CD4-positive, alpha-beta T cell treated with Interleukin-4 for 1 hour (primary cell): ENCODE data around the gene SYNC.
"Not testable (repeated sequence)": the region's sequence is repeated elsewhere in the genome, so short reads cannot be mapped to it uniquely, and the experiment has no call there.

ENCODE experiments used
- DNase-seq, 2 donors: peaks; one replicate each; pipeline ENCODE4 v3.0.0-alpha.2; 2020 to 2022

SYNC gene

DNA sequence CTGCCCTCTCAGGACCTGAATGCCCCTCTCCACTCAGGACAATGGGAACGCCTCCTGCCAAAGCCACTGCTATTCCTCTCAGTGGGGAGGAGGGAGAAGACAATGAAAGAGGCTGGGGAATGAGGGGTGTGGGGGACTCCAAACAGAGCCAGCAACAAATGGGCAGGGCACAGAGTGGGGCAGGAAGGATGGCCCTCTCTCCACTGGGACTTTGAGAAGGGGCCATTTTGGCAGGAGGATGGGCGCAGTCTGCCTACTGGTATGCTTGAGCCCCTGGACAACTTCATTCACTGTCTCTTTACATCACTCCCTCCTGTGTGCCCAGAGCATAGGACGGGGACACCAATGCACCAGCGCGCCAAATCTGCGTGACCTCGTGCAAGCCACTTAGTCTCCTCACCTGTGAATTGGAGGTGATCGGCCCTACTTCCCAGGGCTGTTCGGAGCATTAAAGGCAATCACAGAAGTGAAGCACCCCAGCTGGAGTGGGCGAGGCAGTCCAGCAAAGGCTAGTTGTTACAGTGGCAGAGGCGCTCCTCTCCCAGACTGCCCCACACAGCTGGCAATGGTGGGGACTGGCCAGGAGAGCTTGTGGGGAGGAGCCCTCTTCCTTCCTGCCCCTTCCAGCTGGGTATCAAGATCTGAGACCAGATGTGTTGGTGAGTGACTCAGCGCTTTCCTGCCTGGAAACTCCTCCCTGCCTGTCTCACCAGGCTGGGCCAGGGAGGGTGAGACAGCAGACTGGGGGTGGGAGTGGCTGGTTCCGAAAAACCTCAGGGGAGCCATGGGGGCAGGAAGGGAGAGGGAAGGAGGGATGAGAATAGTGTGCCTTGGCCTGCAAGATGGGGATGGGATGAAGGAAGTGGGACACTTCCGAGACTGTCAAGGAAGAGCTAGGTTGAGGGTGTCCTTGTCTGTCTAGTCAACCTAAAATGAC lies 22.4 kb upstream of the SYNC start:
- DNase-seq = peak in 1 of 2 donors; percentile 35

DNA sequence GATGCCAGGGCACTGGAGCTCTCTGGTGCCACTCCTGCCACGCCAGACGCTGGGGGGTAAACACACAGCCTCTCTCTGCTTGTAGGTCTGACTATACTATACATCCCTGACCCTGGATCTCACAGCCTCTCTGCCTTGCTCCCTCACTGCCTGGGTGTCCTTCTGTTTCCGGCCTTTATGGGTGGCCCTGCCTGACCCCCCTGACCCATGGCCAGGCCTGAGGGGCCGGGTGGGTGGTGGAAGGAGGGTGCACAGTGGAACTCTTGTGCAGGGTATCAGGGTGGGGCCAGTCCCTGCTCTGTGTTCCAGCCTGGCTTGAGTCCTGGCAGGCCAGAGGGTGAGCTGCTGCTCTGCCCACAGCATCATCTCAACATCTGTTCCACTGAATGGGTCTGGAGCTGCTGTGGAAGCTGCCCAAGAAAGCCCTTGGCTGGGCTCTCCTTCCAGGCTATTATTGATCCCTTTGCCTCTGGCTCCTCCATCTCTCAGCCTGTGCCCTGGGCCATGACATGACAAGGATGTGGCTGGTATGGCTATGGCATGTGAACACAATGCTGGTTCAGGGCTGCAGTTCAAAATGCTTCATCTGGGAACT lies 17.2 kb upstream of the SYNC start:
- no peak for DNase-seq

DNA sequence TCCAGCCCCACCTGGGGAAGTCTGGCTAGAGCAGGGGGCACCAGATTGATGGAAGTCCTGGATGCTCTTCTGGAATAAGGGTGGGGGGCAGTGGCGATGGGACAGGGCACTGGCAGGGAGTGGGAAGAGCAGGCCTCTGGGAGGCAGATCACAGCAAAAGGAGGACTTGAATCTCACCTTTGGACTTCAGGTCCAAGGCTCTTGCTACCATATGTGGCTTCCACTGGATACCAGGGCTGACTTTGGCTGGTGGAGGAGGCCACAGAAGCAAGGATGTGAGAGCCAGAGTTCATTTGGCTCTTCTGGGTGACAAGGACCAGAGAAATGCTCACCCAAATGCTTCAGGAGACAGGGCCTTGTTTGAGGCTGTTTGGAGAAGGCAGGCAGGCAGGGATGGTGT lies 16.0 kb upstream of the SYNC start:
- no peak for DNase-seq

GRCh38 chr1:32718036-32718435 lies 15.5 kb upstream of the SYNC start:
- DNase-seq = no peak

- DNase-seq = no peak
Observed at GRCh38 chr1:32717503-32717902, 14.9 kb upstream of the SYNC start.

DNA sequence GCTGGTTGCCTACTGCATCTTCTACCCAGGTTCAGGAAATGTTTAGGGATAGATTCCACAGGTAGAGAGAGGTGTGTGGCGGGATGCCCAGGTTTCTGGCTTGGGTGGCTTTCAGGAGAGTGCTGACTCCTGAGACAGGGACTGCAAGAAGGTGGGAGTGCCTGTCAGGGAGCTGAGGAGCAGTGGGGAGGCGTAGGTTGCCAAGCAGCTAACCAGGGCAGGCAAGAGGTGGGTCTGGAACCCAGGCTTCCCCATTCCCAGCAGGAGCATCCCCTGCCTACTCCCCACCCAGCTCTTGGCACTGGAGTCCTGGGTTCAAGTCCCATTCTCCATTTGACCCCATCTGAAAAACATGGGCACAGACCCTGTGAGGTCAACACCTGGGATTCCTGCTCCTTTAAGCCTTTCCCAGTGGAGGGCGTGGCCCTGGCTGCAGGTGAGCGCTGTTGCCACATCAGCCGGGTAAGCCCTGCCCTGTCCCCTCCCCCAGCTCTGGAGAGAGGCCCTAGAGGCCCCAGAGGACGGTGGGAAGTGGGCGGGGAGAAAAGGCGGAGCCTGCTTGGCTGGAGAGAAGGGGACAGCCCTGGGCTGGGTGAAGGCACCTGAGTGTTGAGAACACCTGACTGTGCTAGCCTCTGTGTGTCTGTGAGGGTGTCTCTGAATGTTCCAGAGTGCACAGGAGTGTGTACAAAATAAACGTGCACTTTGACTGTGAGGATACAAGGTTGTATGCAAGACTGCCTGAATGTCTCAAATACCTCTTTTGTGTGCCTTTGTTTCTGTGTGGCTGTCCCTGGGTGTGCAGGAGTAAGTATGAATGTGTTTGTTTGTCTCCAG lies 14.0 kb upstream of the SYNC start:
- peak; percentile 35 to 48 for DNase-seq

DNA sequence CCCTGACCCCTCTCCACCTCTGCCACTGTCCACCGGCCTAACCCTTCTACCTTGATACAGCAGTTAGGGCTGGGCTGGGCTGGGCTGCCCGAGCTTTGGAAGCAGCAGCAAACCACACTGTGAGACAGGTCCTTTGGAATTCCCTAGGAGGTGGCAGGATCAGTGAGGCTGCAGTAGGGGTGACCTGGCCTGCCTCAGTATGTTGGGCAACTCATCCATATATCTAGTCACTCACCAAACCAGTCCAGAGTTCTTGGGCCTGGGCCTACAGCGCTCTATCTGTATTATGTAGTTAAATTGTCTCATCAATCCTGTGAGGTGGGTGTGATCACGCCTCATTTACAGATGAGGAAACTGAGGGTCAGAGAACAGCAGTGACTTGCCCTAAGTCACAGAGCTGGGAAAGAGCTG lies 13.3 kb upstream of the SYNC start:
- DNase-seq = no peak

- DNase-seq = no peak
Observed at GRCh38 chr1:32714277-32714676, 11.7 kb upstream of the SYNC start.

DNA sequence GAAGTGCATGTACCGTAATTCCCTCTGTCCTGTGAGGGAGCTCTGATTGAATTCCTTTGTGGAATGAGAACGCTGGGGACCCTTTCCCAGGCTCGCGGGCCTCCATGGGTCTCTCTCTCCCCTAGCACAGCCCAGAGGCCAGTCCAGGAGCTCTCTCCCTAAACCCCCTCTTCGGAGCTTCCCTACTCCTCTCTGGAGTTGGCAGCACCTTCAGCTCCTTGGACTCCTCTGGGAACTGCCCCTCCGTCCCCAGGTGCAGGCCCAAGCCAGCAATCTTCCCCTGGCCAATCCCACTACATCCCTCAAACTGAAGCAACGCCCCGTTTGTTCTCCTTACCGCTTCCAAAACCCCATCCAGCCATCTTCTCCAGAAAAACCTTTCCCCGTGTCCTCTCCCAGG lies 10.5 kb upstream of the SYNC start:
- DNase-seq = no peak

DNA sequence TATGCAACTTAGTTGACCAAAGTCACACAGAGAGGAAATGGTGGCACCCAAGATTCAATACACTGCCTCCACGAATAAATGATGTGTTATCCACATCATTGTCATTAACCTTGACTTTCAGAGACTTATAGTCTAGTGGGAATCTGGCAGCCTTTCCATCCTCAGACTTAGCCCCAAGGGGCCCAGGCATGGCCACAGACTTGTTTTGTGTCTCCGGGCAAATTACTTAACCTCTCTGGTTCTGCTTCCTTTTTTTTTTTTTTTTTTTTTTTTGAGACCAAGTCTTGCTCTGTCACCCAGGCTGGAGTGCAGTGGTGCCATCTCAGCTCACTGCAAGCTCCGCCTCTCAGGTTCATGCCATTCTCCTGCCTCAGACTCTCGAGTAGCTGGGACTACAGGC lies 8.7 kb upstream of the SYNC start:
- peak in 1 of 2 donors; percentile 12 for DNase-seq

DNA sequence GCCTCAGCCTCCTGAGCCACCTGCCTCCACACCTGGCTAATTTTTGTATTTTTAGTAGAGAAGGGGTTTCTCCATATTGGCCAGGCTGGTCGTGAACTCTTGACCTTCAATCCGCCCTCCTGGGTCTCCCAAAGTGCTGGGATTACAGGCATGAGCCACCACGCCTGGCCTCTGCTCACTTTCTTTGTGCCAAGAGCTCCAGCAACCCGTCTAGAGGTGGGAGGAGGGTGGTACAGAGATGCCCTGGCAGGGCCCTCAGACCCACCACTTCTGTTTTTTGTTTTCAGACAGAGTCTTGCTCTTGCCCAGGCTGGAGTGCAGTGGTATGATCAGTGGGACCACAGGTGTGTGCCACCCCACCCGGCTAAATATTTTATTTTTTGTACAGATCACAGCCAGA lies 6.9 kb upstream of the SYNC start:
- no peak for DNase-seq

DNA sequence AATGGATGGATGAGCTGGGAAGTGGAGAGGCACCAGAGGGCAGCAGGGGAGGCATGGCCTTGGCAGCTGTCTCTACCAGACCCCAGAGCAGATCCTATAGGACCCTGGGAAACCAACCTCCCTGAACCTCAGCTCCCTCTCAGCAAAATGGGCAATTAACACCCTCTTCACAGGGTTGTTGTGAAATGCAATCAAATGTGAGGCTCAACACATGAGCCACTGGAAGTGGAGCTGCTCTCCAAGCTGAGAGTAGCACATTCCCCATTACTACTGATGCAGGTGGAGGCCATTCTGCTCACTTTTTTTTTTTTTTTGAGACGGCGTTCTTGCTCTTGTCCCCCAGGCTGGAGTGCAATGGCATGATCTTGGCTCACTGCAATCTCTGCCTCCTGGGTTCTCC lies 6.5 kb upstream of the SYNC start:
- no peak for DNase-seq

DNA sequence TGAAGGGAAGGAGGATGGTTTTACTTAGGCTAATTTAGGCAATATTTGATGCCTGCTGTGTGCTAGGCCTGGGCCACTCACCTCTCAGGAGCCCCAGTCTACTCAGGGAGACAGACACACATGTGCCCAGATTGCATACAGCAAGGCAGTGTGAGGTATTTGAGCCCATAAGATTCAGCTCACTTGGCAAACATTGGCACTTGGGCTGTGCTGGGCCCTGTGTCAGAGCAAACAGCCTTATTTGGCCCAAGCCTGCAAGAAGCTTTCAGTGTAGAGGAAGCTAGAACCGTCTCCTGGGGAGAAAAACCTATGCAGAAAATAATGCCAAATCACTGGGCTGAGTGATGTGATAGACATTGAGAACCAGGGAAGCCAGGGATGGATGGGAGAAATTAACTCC lies 3.9 kb upstream of the SYNC start:
- no peak for DNase-seq

DNA sequence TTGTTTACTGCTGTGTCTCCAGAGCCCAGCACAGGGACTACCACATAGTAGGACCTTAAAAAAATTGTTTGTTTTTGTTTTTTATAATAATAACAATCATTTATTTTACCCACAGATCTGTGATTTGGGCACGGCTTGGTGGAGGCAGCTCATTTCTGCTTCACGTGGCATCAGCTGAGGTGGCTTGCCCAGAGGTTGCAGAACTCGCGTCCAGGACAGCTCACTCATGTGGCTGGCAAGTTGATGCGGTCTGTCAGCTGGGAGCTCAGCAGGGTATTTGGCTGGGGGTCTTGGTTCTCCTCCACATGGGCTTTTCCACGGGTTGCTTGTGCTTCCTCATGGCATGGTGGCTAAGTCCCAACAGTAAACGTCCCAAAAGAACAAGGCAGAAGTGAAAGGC lies 2.9 kb upstream of the SYNC start:
- no peak for DNase-seq

GRCh38 chr1:32703479-32704291 lies 1.1 kb upstream of the SYNC start:
- DNase-seq = no peak

DNA sequence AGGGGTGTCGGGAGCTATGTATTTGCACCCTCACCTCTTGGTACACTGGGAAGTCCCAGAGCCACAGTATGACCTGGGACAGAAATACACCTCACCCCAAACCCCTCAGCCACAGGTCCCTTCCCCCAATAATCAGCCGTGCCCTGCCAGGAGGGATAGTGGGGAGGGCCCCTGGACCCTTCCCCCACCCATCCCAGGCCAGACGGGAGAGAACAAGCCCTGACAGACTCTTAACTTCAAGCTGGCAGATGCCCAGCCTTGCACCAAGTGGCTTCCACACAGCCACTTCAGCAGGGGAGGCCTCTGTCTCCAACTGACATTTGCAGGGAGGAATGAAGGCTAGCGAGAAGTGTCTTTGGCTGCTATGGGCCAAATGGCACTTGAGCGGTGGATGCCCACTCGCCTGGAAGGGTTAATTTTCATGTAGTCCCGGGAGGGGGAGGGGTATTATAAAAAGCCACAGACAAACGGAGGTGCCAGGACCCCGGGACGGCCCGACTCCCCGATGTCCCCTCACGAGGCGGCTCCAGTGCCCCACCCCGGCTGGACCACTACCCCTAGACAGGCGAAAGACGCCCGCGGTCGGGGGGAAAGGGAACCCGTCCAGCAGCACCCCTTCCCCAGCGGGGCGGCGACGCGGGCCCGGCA lies 495 bp downstream of the SYNC start:
- no peak for DNase-seq

GRCh38 chr1:32701421-32701911 lies 1.1 kb downstream of the SYNC start:
- DNase-seq = no peak

GRCh38 chr1:32696996-32697395 lies 5.6 kb downstream of the SYNC start:
- not testable (repeated sequence) for DNase-seq

DNA sequence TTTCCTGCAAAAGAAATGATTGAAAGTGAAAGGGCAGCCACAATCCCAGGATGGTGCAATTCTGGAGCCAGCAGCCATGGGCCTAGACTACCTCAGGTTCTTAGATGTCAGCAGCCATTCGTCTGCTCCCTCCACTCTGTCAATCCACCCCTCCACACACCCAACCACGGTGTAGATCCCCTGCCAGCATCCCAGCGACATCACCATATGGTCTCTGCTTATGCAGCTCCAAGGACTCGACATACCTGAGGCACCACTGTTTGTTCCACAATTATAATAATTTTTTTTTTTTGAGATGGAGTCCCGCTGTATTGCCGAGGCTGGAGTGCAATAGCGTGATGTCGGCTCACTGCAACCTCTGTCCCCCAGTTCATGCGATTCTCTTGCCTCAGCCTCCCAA lies 6.5 kb downstream of the SYNC start:
- no peak for DNase-seq

- DNase-seq = peak in 1 of 2 donors; percentile 13
Observed at GRCh38 chr1:32695098-32695904, 7.3 kb downstream of the SYNC start.
